ENCODE measurements around the gene JADE1. TPM values are rescaled to one million over a fixed set of nuclear protein-coding genes. Genes with fewer than 3 reads are reported as not detected.

The JADE1 gene
- total RNA-seq, 8 experiments from 2014 or later, result 8.1 to 31.4 (median 20.7) TPM

GRCh38 chr4:128917781-128918180 lies 108.3 kb downstream of the JADE1 start:
- 0 to 100% (median 81%) methylated on average over 1 to 2 of the region's 2 CpGs; no CpG with 5 or more reads in 2 of the 10 experiments for WGBS, 10 experiments
- in situ Hi-C loops (cut with MboI; ENCODE audit: low pct_unique_long_range_greater_than_20kb in 2 of 9, low sequenced_read_pairs in 9 of 9, unreplicated experiment in 9 of 9), result no loop called here
- H3K4me1 ChIP-seq (replicated peaks in 1 of 2), result no peaks in the 10 kb centered on the region
- H3K27ac ChIP-seq, result no peak overlapping the region
- no peak overlapping the region for H3K4me3 ChIP-seq
- ATAC-seq (replicated peaks in 6 of 8), result no peak

- in situ Hi-C loops (cut with MboI; ENCODE audit: low pct_unique_long_range_greater_than_20kb in 2 of 9, low sequenced_read_pairs in 9 of 9, unreplicated experiment in 9 of 9), result no loop called here
- Histone ChIP-seq H3K27ac (no peak overlapping the region), H3K4me1 (replicated peaks in 1 of 2) (no peaks in the 10 kb centered on the region), H3K4me3 (no peak overlapping the region)
- no peak for ATAC-seq (replicated peaks in 6 of 8)
- 58 to 100% (median 92%) methylated on average over 1 to 3 of the region's 3 CpGs for WGBS, 10 experiments
Measured at GRCh38 chr4:128921954-128922353, 112.5 kb downstream of the JADE1 start.
